ENCODE measurements around the gene CACNA1A. TPM values are rescaled to one million over a fixed set of nuclear protein-coding genes. Genes with fewer than 3 reads are reported as not detected.

CACNA1A gene
- total and polyA plus RNA-seq, 2 of the 13 experiments (the other 11 are each of a cell fraction or from before 2014, with no cell fraction given): not detected

DNA sequence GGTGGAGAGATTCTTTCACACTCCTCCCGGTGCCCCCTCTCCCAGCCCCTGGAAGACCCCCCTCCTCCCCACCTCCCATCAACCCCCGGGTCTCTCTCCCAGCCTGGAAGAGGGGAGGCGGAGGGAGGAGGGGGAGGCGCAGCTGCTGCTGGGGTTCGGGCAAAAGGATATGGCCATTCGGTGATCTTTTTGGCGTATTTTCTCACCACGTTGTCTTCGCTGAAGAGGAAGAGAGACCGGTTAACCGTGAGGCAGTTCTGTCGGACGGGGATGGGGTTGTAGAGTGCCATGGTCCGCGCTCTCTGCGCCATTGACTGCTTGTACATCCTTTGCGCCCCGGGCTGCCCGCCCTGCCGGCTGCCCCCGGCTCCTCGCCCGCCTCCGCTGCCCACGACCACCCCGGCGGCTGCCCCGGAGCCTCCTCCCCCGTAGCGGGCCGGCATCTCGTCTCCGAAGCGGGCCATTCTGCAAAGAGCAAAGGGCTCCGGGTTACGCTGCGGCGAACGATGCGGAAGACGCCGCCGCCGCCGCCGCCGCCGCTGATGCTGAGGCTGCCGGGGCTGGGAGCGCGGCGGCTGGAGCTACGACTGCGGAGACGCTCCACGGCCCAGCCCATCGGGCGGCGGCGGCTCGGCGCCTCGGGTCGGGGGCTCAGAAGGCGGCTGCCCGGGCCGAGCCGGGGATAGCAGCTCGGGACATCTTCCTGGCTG lies 363 bp downstream of the CACNA1A start:
- Histone ChIP-seq H3K4me3 (replicated peaks in 1 of 3; ENCODE audit: insufficient read depth in 1 of 3, low read depth in 2 of 3, low read length in 3 of 3) (no peak overlapping the region), H3K4me2 (ENCODE audit: low read depth, low read length) (no peak overlapping the region)
- CTCF ChIA-PET (ENCODE audit: low intra/inter-chr PET ratio, low total read pairs): no interaction called here

GRCh38 chr19:13505164-13505695 lies 1.0 kb downstream of the CACNA1A start:
- intact Hi-C loops (cut with micrococcal nuclease; ENCODE audit: unreplicated experiment) (no loop called here), in situ Hi-C loops (cut with HindIII; ENCODE audit: extremely low pct_ligation_motif_present, low pct_unique_long_range_greater_than_20kb) (no loop called here)
- 9% methylated on average over 6 of the region's 20 CpGs for WGBS (ENCODE audit: low lambda C conversion rate)
- H3K4me3 ChIP-seq (replicated peaks in 1 of 3; ENCODE audit: insufficient read depth in 1 of 3, low read depth in 2 of 3, low read length in 3 of 3): no peak overlapping the region
- no peak for FAIRE-seq
- H3K36me3 ChIP-seq (replicated peaks in 1 of 2; ENCODE audit: control insufficient read depth in 1 of 2, insufficient read depth in 2 of 2, low read length in 2 of 2): no peaks in the 10 kb centered on the region
- CTCF ChIA-PET (ENCODE audit: low intra/inter-chr PET ratio, low total read pairs): no interaction called here
- no peaks in the 10 kb centered on the region for H3K9me3 ChIP-seq (ENCODE audit: low read length)
- no TSS peak for BruUV-seq (replicated peaks)
- H3K9ac ChIP-seq (ENCODE audit: insufficient read depth, low read depth, low read length): no peak overlapping the region
- no peaks in the 10 kb centered on the region for H3K4me1 ChIP-seq (ENCODE audit: insufficient read depth, low read length)
- H3K4me2 ChIP-seq (ENCODE audit: low read depth, low read length): no peak overlapping the region
- H3K27me3 ChIP-seq (ENCODE audit: control insufficient read depth in 1 of 2, insufficient read depth in 2 of 2, low read length in 2 of 2): peaks cover 3 to 34% of the 10 kb centered on the region in 2 experiments; a peak in 2 of 5 replicates
- H3K79me2 ChIP-seq (ENCODE audit: insufficient read depth, low read length): no peaks in the 10 kb centered on the region
- no peak for DNase-seq (ENCODE audit: low spot score)
- ATAC-seq: no peak
- no peak overlapping the region for H3K27ac ChIP-seq (ENCODE audit: extremely low read length, insufficient read depth, low read length)
- H4K20me1 ChIP-seq (ENCODE audit: insufficient read depth, low read length): no peaks in the 10 kb centered on the region
- H2AFZ ChIP-seq (ENCODE audit: low read length): no peak overlapping the region
- POLR2A ChIA-PET: no interaction called here
- TF ChIP-seq ZNF253 (CRISPR knock-in tag; IDR thresholded peaks at IDR 0.05; ENCODE audit: borderline replicate concordance) (no peak), ZFYVE20 (CRISPR knock-in tag; IDR thresholded peaks at IDR 0.05; ENCODE audit: borderline replicate concordance, low read depth) (no peak), RXRA (CRISPR knock-in tag; IDR thresholded peaks at IDR 0.05) (no peak), ZMYM2 (CRISPR knock-in tag; IDR thresholded peaks at IDR 0.05) (no peak), MED1 (CRISPR knock-in tag; IDR thresholded peaks at IDR 0.05) (no peak), SNAPC2 (CRISPR knock-in tag; IDR thresholded peaks at IDR 0.05) (no peak), ZSCAN31 (CRISPR knock-in tag; IDR thresholded peaks at IDR 0.05; ENCODE audit: low read depth) (no peak), ELF3 (CRISPR knock-in tag; IDR thresholded peaks at IDR 0.05) (no peak), NFIC (IDR thresholded peaks at IDR 0.05; ENCODE audit: low read length) (no peak), ZSCAN9 (CRISPR knock-in tag; IDR thresholded peaks at IDR 0.05; ENCODE audit: borderline replicate concordance) (no peak), ZNF616 (CRISPR knock-in tag; IDR thresholded peaks at IDR 0.05; ENCODE audit: low read depth) (no peak)
- TF ChIP-seq, protein P1, sequence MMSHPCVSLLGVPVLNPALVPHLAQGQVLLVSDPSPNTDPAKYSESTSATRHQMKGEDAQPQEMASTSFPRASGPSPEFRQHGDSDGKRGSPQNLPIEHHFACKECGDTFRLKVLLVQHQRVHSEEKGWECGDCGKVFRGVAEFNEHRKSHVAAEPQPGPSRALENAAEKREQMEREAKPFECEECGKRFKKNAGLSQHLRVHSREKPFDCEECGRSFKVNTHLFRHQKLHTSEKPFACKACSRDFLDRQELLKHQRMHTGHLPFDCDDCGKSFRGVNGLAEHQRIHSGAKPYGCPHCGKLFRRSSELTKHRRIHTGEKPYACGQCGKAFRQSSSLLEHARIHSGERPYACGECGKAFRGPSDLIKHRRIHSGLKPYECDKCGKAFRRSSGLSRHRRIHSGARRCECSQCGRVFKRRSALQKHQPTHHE (CRISPR knock-in tag; IDR thresholded peaks at IDR 0.05; ENCODE audit: borderline replicate concordance): no peak

More for the DNA sequence above, 363 bp downstream of the CACNA1A start:
- BruUV-seq (replicated peaks): no TSS peak
- in situ Hi-C loops (cut with HindIII; ENCODE audit: extremely low pct_ligation_motif_present, low pct_unique_long_range_greater_than_20kb): no loop called here
- Histone ChIP-seq H3K4me1 (ENCODE audit: insufficient read depth, low read length) (no peaks in the 10 kb centered on the region), H3K79me2 (ENCODE audit: insufficient read depth, low read length) (no peaks in the 10 kb centered on the region), H4K20me1 (ENCODE audit: insufficient read depth, low read length) (no peaks in the 10 kb centered on the region), H2AFZ (ENCODE audit: low read length) (no peak overlapping the region), H3K36me3 (replicated peaks in 1 of 2; ENCODE audit: control insufficient read depth in 1 of 2, insufficient read depth in 2 of 2, low read length in 2 of 2) (no peaks in the 10 kb centered on the region), H3K9me3 (ENCODE audit: low read length) (no peaks in the 10 kb centered on the region), H3K27me3 (ENCODE audit: control insufficient read depth in 1 of 2, insufficient read depth in 2 of 2, low read length in 2 of 2) (peaks cover 3 to 28% of the 10 kb centered on the region in 2 experiments; a peak in 2 of 5 replicates), H3K9ac (ENCODE audit: insufficient read depth, low read depth, low read length) (no peak overlapping the region), H3K27ac (ENCODE audit: extremely low read length, insufficient read depth, low read length) (no peak overlapping the region)
- ATAC-seq (no peak), FAIRE-seq (no peak), DNase-seq (ENCODE audit: low spot score) (no peak)
- POLR2A ChIA-PET: no interaction called here
- TF ChIP-seq EZH2 (conservative IDR thresholded peaks at IDR 0.05; ENCODE audit: low read depth, low read length) (no peak), PAF1 (CRISPR knock-in tag; IDR thresholded peaks at IDR 0.05) (no peak)
- intact Hi-C loops (cut with micrococcal nuclease; ENCODE audit: unreplicated experiment): no loop called here
- 55% methylated on average over 42 of the region's 69 CpGs for WGBS (ENCODE audit: low lambda C conversion rate)

Measured in HepG2 (cell line).